HG02610 (cell line): ENCODE results near the gene CFLAR.
"Not testable (repeated sequence)": the region's sequence is repeated elsewhere in the genome, so short reads cannot be mapped to it uniquely, and the experiment has no call there.

ENCODE experiments used
- ATAC-seq: cut with Tn5 transposase; IDR thresholded peaks from one replicate; pipeline ENCODE4 v1.9.1; 2021; ENCODE audit warnings: mild to moderate bottlenecking, moderate library complexity; ENCODE audit not compliant: unreplicated experiment

The CFLAR gene

DNA sequence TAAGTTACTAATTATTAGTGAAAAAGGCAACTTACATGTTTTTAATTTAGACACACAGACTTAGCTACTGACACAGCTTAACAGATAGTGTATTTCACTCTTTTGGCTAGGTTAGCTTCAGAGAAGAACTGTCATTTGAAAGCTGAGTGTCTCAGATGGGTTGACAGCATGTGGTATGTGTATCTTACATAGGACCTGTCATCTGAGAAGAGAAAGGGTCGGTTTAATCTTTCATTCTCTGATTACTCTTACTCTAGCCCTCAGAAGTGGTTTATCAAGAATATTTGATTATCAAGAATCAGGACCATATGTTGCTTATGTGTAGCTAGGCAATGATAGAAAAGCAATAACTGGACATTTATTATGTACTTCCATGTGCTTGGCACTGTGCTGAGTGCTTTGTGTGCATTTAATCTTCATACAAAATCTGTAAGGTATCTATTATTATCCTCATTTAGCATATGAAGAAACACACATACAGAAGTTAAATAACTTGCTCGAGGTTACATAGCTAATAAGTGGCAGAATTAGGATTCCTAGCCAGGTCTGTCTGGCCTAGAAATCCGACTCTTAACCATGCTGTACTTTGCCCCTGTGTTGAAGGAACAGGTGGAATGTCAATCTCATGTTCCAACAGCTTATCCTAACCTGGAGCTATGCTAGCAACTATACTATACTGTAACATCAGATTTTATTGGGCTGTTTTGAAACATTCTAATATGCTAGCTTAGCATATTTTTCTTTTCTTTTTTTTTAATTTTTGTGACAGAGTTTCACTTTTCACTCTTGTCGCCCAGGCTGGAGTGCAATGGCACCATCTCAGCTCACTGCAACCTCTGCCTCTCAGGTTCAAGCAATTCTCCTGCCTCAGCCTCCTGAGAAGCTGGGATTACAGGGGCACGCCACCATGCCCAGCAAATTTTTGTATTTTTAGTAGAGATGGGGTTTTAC, 28.4 kb downstream of the CFLAR start:
- no peak for ATAC-seq

DNA sequence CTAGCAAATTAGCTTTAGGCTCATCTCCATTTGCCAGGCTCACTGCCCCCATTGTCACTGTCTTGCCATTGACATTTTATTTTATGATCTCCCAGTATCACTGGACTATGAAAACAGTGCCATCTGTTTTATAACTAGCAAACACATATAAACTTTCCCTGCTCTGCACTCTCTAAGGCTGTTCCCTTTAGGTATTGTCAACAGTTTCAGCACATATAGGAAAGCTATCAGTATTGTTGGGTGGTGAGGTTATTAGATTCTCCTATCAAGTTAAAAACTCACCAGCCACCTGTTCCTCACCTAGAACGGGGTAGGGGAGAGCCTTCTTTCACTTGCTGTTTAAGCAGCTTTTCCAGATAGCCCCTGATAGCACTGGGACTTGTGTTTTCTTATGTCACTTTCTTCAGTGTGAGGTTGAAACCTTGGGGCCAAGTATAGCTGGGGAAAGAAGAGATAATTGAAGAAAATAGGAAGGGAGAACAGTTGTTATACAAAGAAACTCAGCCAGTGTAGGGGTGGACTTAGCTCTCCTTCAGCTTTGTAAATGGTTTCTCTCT, 32.5 kb downstream of the CFLAR start:
- ATAC-seq = no peak

DNA sequence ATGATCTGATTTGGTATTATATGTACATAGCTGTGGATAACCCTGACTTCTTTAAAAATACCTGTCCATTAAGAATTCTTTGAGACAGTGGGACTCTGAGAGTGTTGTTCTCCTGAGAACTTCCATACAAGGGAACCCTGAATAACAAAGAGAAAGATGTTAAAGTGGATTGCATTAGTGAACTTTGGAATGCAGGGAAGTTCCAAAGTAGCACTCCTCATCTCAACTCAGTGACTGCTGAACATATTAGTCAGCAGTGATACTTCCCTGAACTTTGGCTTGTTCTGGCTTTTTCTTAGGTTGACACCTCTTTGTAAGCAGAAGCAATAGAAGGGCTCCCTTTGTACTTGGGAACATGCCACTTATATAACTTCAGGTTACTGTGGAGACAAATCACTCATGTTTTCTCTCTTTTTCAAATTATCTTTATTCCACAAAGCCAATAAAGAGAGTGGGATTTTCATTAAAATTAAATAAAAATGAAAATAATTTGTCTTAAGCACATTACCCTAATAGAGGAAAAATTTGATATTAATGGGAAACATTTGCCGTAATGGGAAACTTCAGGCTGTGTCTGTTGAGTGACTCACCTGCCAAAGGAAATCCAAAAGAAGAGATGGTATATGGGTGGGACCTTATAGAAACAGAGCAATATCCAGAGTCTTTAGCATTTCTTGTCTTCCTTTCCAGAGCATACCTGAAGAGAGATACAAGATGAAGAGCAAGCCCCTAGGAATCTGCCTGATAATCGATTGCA, 33.3 kb downstream of the CFLAR start:
- ATAC-seq = no peak

DNA sequence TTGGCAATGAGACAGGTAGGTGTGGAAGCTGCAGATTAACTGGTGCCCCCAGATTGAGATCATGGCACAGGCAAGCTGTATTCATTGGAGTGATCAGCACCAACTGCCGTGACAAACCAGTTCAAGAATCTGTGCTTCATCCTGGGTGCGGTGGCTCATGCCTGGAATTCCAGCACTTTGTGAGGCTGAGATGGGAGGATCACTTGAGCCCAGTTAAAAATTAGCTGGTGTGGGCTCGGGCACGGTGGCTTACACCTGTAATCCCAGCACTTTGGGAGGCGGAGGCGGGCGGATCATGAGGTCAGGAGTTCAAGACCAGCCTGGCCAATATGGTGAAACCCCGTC, 33.8 kb downstream of the CFLAR start:
- not testable (repeated sequence) for ATAC-seq

DNA sequence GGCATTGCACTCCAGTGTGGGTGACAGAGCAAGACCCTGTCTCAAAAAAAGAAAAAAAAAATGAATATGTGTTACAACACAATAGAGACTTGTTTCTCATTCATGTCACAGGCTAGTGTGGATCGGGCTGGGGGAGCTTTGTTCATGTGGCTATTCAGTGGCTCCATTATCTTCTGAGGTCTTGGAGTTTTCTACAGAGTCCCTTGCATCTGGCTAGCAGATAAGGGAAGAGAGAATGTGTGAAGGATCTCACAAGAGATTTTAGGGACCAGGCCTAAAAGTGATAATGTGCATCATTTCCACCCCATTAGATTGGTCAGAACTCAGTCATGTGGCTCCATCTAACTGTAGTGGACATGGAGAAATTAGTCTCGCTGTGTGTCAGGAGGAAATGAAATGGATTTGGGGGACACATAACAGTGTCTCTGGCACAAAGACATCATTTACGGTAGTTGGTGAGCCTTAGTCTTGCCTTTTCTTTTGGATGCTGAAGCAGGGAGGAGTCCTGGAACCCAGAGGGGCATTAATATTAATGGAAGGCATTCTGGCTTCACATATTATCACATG, 34.6 kb downstream of the CFLAR start:
- no peak for ATAC-seq

DNA sequence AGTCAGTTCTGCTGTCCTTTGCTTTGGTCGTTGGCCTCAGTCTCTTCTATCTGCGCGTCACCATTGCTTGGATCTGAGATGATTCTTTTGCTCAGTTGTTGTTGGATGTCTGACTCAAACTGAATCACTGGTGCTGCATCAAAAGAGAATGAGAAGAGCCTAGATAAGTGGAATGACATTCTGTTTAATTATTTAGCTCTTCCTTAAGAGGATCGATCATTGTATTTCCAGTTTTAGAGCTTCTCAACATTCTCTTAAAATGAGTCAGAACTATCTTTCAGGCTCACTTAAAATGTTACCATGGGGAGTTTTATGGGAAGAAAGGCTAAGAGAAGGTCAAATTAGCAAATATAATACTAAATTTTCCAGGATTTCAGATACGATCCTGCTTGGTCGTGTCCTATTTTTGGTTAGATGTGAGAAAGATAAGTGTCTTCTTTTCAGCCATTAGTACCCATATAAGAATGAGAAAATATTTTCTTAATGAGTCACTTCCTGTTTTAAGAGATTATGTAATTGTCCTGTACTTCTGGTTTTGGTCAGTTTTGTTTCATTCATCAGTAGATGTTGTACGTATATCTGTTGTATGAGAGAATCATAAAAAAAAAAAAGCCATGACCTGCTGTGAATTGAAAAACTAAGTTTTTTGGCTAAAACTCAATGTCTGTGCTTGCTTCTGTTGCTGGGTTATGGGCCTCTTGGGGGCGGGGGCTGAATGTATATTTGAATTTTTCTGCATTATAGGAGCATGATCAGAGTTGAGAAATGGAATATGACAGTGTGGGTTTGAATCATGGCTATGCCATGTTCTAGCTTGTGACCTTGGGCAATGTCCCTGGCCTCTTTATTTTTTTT, 35.4 kb downstream of the CFLAR start:
- peak; percentile 88 for ATAC-seq

DNA sequence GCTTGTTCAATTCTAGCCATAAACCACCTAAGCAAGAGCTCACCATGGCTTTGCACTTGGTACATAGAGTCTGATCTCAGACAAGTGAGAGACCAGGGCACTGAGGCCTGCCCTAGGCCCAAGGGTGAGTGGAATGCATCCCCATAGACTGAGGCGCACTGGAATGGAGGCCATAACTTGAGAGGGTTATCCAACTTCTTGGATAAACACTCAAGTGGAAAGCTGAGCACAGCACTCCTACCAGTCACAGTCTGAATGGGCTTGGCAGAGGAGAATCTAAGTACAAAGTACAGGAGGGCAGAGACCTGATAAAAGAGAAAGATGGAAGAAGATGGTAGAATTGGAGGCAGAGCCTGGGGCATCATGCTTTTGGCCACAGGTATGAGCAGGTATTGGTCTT, 36.6 kb downstream of the CFLAR start:
- no peak for ATAC-seq

DNA sequence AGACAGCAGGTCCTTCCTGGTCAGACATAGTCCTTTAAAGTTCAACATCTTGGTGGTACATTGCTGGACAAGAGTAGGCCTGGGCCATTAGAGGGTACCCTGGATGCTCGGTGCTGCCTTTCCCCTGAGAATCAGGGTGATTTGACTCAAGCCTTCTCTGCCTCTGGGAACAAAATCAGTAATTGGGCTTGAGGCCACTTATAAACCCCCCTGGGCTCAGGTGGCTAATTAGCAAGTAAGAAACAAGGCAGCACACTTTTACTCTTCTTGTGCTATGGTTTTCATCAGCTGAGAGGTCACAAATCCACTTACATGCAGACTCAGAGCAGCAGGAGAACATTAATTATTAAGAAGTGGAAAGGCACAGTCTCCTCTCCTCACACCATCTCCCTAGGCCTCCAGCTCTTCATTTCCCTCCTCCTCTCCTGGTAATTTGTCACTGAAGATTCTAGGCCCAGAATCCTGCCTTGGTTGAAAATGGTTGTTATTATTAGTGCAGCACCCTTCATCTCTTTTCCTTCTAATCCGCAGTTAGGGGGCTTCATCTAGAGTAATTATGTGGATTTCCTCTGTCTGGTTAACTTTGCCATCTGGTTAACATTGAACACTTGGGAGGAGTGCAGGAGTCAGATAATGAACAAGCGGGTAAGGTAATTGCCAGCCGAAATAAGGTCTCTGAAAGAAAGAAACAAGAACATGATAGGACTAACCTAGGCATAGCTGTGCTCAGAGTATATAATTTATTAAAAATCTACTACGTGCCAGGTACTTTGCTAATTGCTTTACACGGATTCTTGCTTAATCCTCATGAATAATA, 37.2 kb downstream of the CFLAR start:
- no peak for ATAC-seq

DNA sequence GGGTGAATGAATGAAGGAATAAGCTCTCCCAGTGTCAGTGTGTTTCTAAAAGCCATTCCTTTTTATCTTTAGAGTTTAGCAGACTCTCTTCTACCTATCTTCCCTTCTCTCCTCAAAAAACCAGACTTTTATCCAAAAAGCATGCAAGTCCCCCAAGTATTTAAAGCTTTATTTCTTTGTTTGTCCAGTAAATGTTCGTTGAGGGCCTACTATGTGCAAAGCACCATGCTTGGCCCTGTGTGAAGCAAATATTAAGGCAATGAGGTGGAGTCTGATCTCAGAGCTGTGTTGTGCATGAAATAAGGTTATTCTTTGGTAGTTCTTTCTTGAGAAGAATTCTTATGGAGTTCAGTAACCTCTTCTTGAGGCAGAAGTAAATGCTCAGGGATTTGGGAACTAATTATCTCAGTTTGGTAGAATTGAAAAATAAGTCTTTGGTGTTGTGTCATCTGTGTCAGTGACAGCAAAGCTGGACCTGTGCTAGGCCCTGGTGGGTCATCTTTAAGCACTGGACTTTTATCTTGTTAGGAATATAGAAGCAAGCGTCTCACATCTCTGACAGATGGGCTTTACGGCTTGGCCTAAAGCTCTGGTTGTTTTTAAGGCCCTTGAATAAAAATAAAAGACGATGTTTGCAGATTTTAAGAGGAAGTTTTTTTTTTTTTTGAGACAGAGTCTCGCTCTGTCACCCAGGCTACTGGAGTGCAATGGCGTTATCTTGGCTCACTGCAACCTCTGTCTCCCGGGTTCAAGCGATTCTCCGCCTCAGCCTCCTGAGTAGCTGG, 38.8 kb downstream of the CFLAR start:
- ATAC-seq = no peak

DNA sequence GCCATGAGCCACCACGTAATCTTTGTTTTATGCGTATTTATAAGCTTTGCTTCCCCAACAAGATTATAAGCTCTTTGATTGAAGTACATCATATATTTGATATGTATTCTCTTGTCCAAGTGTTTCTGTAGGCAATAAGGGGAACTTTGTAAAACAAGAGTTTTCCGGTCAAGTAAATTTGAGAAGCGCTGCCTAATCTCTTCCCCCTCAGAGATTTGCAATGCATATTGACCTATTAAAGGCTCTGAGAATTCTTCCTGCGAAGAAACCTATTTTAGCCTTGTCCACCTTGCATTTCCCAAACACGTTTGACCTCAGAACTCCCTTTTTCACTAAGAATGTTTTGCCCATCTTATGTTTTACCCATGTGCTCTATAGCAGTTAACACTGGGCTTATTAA, 40.1 kb downstream of the CFLAR start:
- no peak for ATAC-seq

DNA sequence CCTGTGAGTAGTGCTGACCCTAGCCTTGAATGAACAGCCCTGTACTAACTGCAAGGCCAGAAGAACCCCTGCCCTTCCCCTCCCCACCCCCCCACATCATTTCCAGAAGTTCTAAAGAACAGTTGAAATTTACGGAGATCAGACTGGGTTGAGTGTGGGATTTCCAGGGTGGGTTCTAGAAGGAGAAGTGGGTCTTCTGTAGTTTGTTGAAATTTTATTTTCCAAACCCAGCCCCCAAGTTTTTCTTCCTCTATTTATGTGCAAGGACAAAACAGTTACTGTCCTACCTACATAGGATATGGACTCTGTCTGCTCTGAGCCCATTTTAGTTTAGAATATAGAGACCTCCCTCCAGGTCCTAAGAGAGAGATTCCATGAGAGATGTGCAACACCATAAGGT, 40.7 kb downstream of the CFLAR start:
- ATAC-seq = no peak

DNA sequence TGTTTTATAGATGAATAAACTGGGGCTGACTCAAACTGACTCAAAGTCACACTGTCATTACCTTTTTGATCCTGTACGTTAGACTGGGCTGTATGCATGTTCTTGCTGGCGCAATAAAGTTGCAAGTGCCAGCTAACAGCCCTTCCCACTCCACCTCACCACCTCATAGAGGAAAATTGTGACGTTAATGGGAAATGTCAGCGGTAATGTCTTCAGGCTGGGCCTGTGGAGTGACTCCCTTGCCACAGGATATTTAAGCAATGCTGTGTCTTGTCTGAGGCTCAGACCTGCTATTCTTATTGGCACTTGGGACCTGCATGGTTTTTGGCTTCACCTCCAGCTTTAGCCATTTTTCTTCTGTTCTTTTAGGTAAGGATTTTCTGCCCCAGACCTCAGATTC, 41.7 kb downstream of the CFLAR start:
- peak; percentile 5 for ATAC-seq

DNA sequence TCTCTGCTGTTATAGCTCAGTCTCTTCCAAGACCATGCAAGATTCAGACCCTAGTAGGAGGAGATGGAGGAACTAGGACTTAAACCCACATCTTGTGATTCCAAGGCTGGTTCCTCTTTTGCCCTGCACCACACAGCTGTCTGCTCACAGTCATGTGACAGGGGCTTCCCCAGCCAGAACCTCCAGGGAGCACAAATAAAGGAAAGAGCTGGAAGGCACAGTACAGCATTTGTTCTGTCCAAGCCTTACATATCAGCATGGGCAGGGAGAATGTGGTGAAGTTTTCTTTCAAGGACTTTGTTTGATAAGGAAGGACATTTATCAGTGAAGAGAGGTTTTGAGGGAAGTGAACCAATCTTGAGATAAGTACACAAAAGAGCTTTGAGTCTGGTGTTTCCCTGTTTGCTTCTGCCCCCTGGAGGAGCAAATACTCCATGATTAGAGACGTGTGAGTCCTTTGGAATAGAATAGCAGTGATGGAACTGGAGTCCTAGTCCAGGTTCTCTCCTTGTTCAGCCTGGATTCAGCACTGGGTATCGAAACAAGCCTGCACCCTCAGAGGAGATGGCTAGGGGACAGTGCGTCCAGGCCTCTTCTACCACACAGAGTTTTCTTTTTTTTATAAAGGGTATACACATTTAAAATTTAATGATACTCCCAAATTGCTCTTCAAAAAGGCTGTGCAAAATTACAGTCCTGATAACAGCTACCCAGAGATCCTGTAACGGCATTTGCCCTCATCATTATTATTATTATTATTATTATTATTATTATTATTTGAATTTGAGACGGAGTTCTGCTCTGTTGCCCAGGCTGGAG, 42.4 kb downstream of the CFLAR start:
- peak; percentile 90 for ATAC-seq

DNA sequence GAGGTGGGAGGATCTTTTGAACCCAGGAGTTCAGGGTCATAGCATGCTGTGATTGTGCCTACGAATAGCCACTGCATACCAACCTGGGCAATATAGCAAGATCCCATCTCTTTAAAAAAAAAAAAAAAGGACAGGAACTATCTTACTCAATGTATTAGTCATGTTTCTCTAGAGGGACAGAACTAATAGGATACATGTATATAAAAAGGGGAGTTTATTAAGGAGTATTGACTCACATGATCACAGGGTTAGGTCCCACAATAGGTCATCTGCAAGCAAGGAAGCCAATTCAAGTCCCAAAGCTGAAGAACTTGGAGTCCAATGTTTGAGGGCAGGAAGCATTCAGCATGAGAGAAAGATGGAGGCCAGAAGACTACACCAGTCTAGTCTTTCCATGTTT, 48.2 kb downstream of the CFLAR start:
- no peak for ATAC-seq

DNA sequence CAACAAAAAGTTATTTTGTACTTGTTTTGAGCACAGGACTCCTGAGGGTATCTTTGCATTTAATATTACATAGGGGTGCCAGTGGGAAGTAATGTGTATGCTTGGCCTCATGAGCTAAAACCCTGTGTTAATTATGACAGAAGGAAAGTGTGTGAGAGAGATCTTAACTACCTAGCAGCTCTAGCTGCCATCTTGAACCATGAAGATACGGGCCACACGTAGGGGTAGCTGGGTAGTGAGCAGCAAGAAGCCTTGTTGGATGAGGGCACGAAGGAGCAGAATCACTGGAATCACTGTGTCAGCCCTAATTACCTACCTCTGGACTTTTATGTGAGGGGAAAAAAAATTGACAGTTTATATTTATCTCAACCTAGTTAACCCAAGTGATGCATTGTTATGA, 51.6 kb downstream of the CFLAR start:
- ATAC-seq = no peak

DNA sequence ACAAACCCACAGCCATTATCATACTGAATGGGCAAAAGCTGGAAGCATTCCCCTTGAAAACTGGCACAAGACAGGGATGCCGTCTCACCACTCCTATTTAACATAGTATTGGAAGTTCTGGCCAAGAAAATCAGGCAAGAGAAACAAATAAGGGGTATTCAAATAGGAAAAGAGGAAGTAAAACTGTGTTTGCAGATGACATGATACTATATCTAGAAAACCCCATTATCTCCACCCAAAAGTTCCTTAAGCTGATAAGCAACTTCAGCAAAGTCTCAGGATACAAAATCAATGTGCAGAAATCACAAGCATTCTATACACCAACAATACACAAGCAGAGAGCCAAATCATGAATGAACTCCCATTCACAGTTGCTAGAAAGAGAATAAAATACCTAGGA, 52.5 kb downstream of the CFLAR start:
- ATAC-seq = not testable (repeated sequence)

DNA sequence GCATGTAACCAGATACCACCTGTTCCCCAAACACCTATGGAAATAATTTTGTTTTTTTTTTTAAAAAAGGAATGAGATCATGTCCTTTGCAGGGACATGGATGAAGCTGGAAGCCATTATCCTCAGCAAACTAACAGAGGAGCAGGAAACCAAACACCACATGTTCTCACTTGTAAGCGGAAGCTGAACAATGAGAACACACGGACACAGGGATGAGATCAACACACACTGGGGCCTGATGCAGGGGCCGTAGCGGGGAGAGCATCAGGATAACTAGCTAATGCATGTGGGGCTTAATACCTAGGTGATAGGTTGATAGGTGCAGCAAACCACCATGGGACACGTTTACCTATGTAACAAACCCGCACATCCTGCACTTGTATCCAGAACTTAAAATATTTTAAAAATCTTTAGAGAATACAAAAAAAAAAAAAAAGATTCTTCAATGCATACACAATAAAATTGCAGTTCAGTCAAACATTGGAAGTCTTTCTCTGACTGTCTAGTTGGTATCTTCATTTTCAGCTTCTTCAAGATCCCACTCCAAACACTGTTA, 55.4 kb downstream of the CFLAR start:
- no peak for ATAC-seq

DNA sequence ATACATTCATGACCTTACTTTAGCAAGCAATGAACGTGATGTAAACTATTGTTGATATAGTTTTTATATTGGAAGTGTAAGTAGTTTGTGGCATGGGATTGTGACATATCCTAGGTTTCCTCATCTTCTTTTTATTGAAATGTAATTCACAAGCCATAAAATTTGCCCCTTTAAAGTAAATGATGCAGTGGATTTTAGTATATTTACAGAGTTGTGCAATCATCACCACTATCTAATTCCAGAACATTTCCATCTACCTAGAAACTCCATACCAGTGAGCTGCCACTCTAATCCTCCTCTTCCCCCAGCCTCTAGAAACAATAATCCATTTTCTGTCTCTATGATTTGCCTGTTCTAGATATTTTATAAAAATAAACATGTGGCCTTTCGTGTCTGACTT, 56.3 kb downstream of the CFLAR start:
- ATAC-seq = no peak
